GDM1 (cell line): Measurements from ENCODE around the gene BBIP1.

Source experiments
- DNase-seq: peaks from one replicate; lab custom pipeline; 2025; lab: John Stamatoyannopoulos, UW

Gene BBIP1

GRCh38 chr10:110863361-110863760, 55.6 kb downstream of the BBIP1 start:
- no peak for DNase-seq

GRCh38 chr10:110862961-110863360, 56.0 kb downstream of the BBIP1 start:
- DNase-seq = no peak

- DNase-seq = no peak
Observed at GRCh38 chr10:110861930-110862649, 56.9 kb downstream of the BBIP1 start.

- no peak for DNase-seq
Observed at GRCh38 chr10:110861476-110861875, 57.5 kb downstream of the BBIP1 start.

GRCh38 chr10:110860576-110861241, 58.3 kb downstream of the BBIP1 start:
- no peak for DNase-seq

- peak; percentile 14 for DNase-seq
Observed at GRCh38 chr10:110859973-110860376, 59.0 kb downstream of the BBIP1 start.

GRCh38 chr10:110859206-110859972, 59.6 kb downstream of the BBIP1 start:
- DNase-seq = no peak

GRCh38 chr10:110858297-110858934, 60.6 kb downstream of the BBIP1 start:
- no peak for DNase-seq

- no peak for DNase-seq
Observed at GRCh38 chr10:110857265-110858171, 61.5 kb downstream of the BBIP1 start.

- no peak for DNase-seq
Observed at GRCh38 chr10:110853921-110854605, 64.9 kb downstream of the BBIP1 start.

GRCh38 chr10:110852947-110853346, 66.0 kb downstream of the BBIP1 start:
- no peak for DNase-seq

GRCh38 chr10:110852255-110852896, 66.6 kb downstream of the BBIP1 start:
- DNase-seq = no peak

- DNase-seq = peak; percentile 69
Observed at GRCh38 chr10:110851020-110851612, 67.9 kb downstream of the BBIP1 start.

- DNase-seq = no peak
Observed at GRCh38 chr10:110850099-110850498, 68.9 kb downstream of the BBIP1 start.
